Neural cell (in vitro differentiated cells): ENCODE data around the gene ATL2. TPM values are rescaled to one million over a fixed set of nuclear protein-coding genes. Genes with fewer than 3 reads are reported as not detected.
"Not testable (repeated sequence)": the region's sequence is repeated elsewhere in the genome, so short reads cannot be mapped to it uniquely, and the experiment has no call there.

Experiments used
- H2AFZ ChIP-seq: fragments of 200-600, 300-800 bp; sonication (generic), shearing (Covaris generic); 2 replicates; pipeline ENCODE4 v1.6.0; 2014; ENCODE audit warnings: low read depth, mild to moderate bottlenecking, antibody characterized with exemption, low read length, moderate library complexity
- H3F3A ChIP-seq: fragments of 200-600 bp; shearing (Covaris generic); 2 replicates; pipeline ENCODE4 v1.6.1; 2016; ENCODE audit warnings: mild to moderate bottlenecking, moderate library complexity, mixed read lengths, antibody characterized with exemption, low read length; ENCODE audit not compliant: insufficient read depth, poor library complexity, severe bottlenecking
- H3K27ac ChIP-seq: fragments of 200-600, 300-800 bp; sonication (generic), shearing (Covaris generic); 2 replicates; pipeline ENCODE4 v1.5.1; 2014; ENCODE audit warnings: mild to moderate bottlenecking, low read length, moderate library complexity
- H3K27me3 ChIP-seq: fragments of 300-800, 200-600 bp; sonication (generic), shearing (Covaris generic); 2 replicates; pipeline ENCODE4 v1.6.0; 2014; ENCODE audit warnings: mild to moderate bottlenecking, low read depth, low read length, moderate library complexity; ENCODE audit not compliant: insufficient read depth
- H3K36me3 ChIP-seq: fragments of 300-800, 200-600 bp; sonication (generic), shearing (Covaris generic); 2 replicates; pipeline ENCODE4 v1.5.1; 2014; ENCODE audit warnings: mild to moderate bottlenecking, antibody characterized with exemption, low read length, moderate library complexity; ENCODE audit not compliant: insufficient read depth
- H3K4me2 ChIP-seq: fragments of 300-800, 200-600 bp; sonication (generic), shearing (Covaris generic); 2 replicates; pipeline ENCODE4 v1.6.0; 2014; ENCODE audit warnings: mild to moderate bottlenecking, low read length
- H3K4me3 ChIP-seq: fragments of 300-800, 200-600 bp; sonication (generic), shearing (Covaris generic); 2 replicates; pipeline ENCODE4 v1.5.1; 2014; ENCODE audit warnings: mild to moderate bottlenecking, low read length, moderate library complexity
- H3K79me2 ChIP-seq: fragments of 200-600 bp; shearing (Covaris generic); replicated peaks from 2 replicates; pipeline ENCODE4 v1.6.0; 2014; ENCODE audit warnings: mild to moderate bottlenecking, low read length, moderate library complexity; ENCODE audit not compliant: insufficient read depth
- H3K9ac ChIP-seq: fragments of 300-800, 200-600 bp; sonication (generic), shearing (Covaris generic); 2 replicates; pipeline ENCODE4 v1.6.1; 2016; ENCODE audit warnings: mild to moderate bottlenecking, low read length, mixed read lengths
- H3K9me2 ChIP-seq: fragments of 200-600 bp; shearing (Covaris generic); 2 replicates; pipeline ENCODE4 v1.6.1; 2016; ENCODE audit warnings: mild to moderate bottlenecking, low read length, mixed read lengths; ENCODE audit not compliant: insufficient read depth
- H3K9me3 ChIP-seq: fragments of 200-600, 300-800 bp; sonication (generic), shearing (Covaris generic); 2 replicates; pipeline ENCODE4 v1.6.1; 2016; ENCODE audit warnings: mild to moderate bottlenecking, mixed run types, low read length, moderate library complexity, mixed read lengths
- H4K20me1 ChIP-seq: fragments of 200-600 bp; shearing (Covaris generic); 2 replicates; pipeline ENCODE4 v1.6.1; 2016; ENCODE audit warnings: mild to moderate bottlenecking, mixed run types; ENCODE audit not compliant: insufficient read depth
- EP300 ChIP-seq: fragments of 450-650 bp; conservative IDR thresholded peaks from 2 replicates; pipeline ENCODE4 v1.6.1; 2014; ENCODE audit warnings: antibody characterized with exemption, mild to moderate bottlenecking, moderate library complexity; ENCODE audit not compliant: poor library complexity, severe bottlenecking
- EZH2 ChIP-seq: fragments of 200-600, 300-800 bp; shearing (Covaris generic), sonication (generic); IDR thresholded peaks from 2 replicates; pipeline ENCODE4 v1.6.1; 2014; ENCODE audit warnings: antibody characterized with exemption, low read length, borderline replicate concordance, mild to moderate bottlenecking; ENCODE audit not compliant: insufficient read depth, poor library complexity, severe bottlenecking
- MXI1 ChIP-seq: fragments of 450-650 bp; conservative IDR thresholded peaks from 2 replicates; pipeline ENCODE4 v1.6.1; 2014; ENCODE audit warnings: antibody characterized with exemption, mild to moderate bottlenecking; ENCODE audit not compliant: poor library complexity, severe bottlenecking
- POLR2AphosphoS5 ChIP-seq: IDR thresholded peaks from 2 replicates; pipeline ENCODE4 v1.6.1; 2012
- RAD21 ChIP-seq: fragments of 450-650 bp; conservative IDR thresholded peaks from 2 replicates; pipeline ENCODE4 v1.6.1; 2014; ENCODE audit warnings: antibody characterized with exemption, mild to moderate bottlenecking, moderate library complexity
- SMC3 ChIP-seq: fragments of 450-650 bp; conservative IDR thresholded peaks from 2 replicates; pipeline ENCODE4 v1.6.1; 2014; ENCODE audit warnings: antibody characterized with exemption, mild to moderate bottlenecking, moderate library complexity; ENCODE audit not compliant: poor library complexity
- TAF1 ChIP-seq: IDR thresholded peaks from 2 replicates; pipeline ENCODE4 v1.6.1; 2012; ENCODE audit warnings: low read depth
- polyA plus RNA-seq: library from polyadenylated mRNA; depleted of rRNA; stranded (reverse); fragments of >200 nt; gene quantifications from 2 replicates; pipeline ENCODE4 v1.2.3, GENCODE V29; 2014
- TF ChIP-seq, protein P1 (sequence below): IDR thresholded peaks from 2 replicates; pipeline ENCODE4 v1.6.1; 2012; ENCODE audit warnings: borderline replicate concordance
- TF ChIP-seq, protein P2 (sequence below): fragments of 450-650 bp; IDR thresholded peaks from 2 replicates; pipeline ENCODE4 v1.5.1; 2014; ENCODE audit warnings: antibody characterized with exemption, mild to moderate bottlenecking, moderate library complexity; ENCODE audit not compliant: poor library complexity, severe bottlenecking

ATL2 gene
- polyA plus RNA-seq, 1 donor from 2014 or later: 66.8 TPM

DNA sequence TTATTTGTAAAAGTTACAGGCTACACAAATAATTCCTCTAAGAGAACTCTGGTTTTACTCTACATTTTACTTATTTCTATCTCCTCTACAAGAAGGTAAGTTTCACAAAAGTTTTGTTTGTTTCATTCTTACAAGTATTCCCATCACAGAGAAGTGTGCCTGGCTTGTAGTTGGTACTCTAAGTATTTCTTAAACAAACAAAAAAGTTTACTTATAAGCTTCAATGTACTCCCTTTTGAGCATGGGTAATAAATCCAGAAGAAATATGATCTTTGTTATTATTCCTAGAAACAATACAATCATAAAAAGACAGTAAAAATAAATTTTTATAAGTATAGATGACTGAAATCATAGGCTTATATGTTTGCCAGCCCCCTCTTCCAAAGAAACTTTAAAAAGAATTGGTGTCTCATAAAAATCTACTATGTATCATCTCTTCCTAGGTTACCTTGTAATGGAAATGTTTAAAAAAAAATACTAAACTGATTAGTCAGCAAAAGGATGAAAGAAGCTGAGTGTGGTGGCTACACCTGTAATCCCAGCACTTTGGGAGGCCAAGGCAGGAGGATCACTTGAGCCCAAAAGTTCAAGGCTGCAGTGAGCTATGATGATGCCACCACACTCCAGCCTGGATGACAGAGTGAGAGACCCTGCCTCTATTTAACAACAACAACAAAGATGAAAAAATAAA, 54.7 kb downstream of the ATL2 start:
- H2AFZ ChIP-seq: no peak overlapping the region
- H4K20me1 ChIP-seq: no peaks in the 10 kb centered on the region
- H3K79me2 ChIP-seq: peaks cover 5% of the 10 kb centered on the region
- no peaks in the 10 kb centered on the region for H3K27me3 ChIP-seq
- H3K4me3 ChIP-seq: no peak overlapping the region
- no peaks in the 10 kb centered on the region for H3K9me2 ChIP-seq
- no peaks in the 10 kb centered on the region for H3K36me3 ChIP-seq
- no peaks in the 10 kb centered on the region for H3K9me3 ChIP-seq
- H3K9ac ChIP-seq: no peak overlapping the region
- H3K27ac ChIP-seq: no peak overlapping the region
- no peak overlapping the region for H3K4me2 ChIP-seq
- TF ChIP-seq RAD21 (no peak), TAF1 (no peak), MXI1 (no peak), EP300 (no peak), SMC3 (no peak), POLR2AphosphoS5 (no peak), EZH2 (no peak)
- TF ChIP-seq, protein P1, sequence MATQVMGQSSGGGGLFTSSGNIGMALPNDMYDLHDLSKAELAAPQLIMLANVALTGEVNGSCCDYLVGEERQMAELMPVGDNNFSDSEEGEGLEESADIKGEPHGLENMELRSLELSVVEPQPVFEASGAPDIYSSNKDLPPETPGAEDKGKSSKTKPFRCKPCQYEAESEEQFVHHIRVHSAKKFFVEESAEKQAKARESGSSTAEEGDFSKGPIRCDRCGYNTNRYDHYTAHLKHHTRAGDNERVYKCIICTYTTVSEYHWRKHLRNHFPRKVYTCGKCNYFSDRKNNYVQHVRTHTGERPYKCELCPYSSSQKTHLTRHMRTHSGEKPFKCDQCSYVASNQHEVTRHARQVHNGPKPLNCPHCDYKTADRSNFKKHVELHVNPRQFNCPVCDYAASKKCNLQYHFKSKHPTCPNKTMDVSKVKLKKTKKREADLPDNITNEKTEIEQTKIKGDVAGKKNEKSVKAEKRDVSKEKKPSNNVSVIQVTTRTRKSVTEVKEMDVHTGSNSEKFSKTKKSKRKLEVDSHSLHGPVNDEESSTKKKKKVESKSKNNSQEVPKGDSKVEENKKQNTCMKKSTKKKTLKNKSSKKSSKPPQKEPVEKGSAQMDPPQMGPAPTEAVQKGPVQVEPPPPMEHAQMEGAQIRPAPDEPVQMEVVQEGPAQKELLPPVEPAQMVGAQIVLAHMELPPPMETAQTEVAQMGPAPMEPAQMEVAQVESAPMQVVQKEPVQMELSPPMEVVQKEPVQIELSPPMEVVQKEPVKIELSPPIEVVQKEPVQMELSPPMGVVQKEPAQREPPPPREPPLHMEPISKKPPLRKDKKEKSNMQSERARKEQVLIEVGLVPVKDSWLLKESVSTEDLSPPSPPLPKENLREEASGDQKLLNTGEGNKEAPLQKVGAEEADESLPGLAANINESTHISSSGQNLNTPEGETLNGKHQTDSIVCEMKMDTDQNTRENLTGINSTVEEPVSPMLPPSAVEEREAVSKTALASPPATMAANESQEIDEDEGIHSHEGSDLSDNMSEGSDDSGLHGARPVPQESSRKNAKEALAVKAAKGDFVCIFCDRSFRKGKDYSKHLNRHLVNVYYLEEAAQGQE: no peak
- TF ChIP-seq, protein P2, sequence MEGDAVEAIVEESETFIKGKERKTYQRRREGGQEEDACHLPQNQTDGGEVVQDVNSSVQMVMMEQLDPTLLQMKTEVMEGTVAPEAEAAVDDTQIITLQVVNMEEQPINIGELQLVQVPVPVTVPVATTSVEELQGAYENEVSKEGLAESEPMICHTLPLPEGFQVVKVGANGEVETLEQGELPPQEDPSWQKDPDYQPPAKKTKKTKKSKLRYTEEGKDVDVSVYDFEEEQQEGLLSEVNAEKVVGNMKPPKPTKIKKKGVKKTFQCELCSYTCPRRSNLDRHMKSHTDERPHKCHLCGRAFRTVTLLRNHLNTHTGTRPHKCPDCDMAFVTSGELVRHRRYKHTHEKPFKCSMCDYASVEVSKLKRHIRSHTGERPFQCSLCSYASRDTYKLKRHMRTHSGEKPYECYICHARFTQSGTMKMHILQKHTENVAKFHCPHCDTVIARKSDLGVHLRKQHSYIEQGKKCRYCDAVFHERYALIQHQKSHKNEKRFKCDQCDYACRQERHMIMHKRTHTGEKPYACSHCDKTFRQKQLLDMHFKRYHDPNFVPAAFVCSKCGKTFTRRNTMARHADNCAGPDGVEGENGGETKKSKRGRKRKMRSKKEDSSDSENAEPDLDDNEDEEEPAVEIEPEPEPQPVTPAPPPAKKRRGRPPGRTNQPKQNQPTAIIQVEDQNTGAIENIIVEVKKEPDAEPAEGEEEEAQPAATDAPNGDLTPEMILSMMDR: no peak
- no peaks in the 10 kb centered on the region for H3F3A ChIP-seq

DNA sequence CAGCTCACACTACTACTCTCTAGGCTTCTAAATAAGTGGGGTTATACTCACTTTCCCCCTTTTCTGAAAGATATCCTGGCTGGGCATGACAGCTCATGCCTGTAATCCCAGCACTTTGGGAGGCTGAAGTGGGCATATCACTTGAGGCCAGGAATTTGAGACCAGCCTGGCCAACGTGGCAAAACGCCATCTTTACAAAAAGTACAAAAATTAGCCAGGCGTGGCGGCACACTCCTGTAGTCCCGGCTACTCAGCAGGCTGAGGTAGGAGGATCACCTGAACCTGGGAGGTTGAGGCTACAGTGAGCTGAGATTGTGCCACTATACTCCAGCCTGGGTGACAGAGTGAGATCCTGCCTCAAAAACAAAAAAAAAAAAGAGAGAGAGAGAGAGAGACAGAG, 57.8 kb downstream of the ATL2 start:
- not testable (repeated sequence) for H3K79me2 ChIP-seq, H3K27me3 ChIP-seq, H3K4me3 ChIP-seq, H4K20me1 ChIP-seq, H3F3A ChIP-seq, H3K9me3 ChIP-seq, H3K9me2 ChIP-seq, H3K27ac ChIP-seq, H3K9ac ChIP-seq, H3K4me2 ChIP-seq, H3K36me3 ChIP-seq, H2AFZ ChIP-seq

DNA sequence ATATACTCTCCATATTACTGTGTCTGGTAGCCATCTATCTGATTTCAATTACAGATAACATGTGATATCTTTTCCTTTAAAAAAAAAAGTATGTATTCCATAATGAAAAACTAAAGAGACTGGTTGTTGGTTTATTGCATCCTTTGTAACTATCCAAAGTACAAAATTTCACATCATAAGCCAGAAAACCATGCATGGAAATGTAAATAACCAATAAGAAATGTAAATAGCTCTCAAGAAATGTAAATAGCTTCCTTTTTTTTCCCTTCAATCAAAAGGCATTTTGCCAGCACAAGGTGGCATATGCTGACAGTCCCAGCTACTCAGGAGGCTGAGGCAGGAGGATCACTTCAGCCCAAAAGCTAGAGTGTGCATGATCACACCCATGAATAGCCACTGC, 59.3 kb downstream of the ATL2 start:
- TF ChIP-seq, protein P1: no peak
- TF ChIP-seq EZH2 (no peak), RAD21 (no peak), POLR2AphosphoS5 (no peak)
- TF ChIP-seq, protein P2: no peak

More for the DNA sequence above, 59.3 kb downstream of the ATL2 start:
- Histone ChIP-seq H3K9me3 (no peaks in the 10 kb centered on the region), H3K4me2 (no peak overlapping the region), H4K20me1 (no peaks in the 10 kb centered on the region), H3F3A (no peaks in the 10 kb centered on the region), H3K27me3 (no peaks in the 10 kb centered on the region), H3K4me3 (no peak overlapping the region), H3K27ac (no peak overlapping the region), H3K9ac (no peak overlapping the region), H2AFZ (no peak overlapping the region), H3K36me3 (no peaks in the 10 kb centered on the region), H3K79me2 (no peaks in the 10 kb centered on the region), H3K9me2 (no peaks in the 10 kb centered on the region)
